RWPE2 (cell line): ENCODE data around the gene CDC25A.
A peak's percentile ranks its signal among the peaks of the same experiment; 100 is the strongest.

ENCODE experiments used
- ATAC-seq: fragments of 200-7000 bp; cut with Tn5 transposase; 3 replicates; pipeline ENCODE4 v1.9.1; 2021; ENCODE audit warnings: low read depth
- DNase-seq: peaks from one replicate; pipeline ENCODE4 v3.0.0-alpha.2; 2020; ENCODE audit warnings: low spot score
- H3K27ac ChIP-seq: fragments of 450-650 bp; 2 replicates; pipeline ENCODE4 v1.5.1; 2017; ENCODE audit warnings: mild to moderate bottlenecking; ENCODE audit not compliant: poor library complexity, severe bottlenecking
- H3K27me3 ChIP-seq: fragments of 250-450 bp; sonication (Bioruptor Pico); 2 replicates; pipeline ENCODE4 v1.5.1; 2021; ENCODE audit warnings: mild to moderate bottlenecking, moderate library complexity; ENCODE audit not compliant: insufficient read depth, poor library complexity, severe bottlenecking
- H3K36me3 ChIP-seq: fragments of 250-450 bp; sonication (Bioruptor Pico); 2 replicates; pipeline ENCODE4 v1.5.1; 2020; ENCODE audit warnings: low read depth, mild to moderate bottlenecking, moderate library complexity
- H3K4me1 ChIP-seq: fragments of 250-450 bp; sonication (Bioruptor Pico); 2 replicates; pipeline ENCODE4 v1.5.1; 2021; ENCODE audit warnings: mild to moderate bottlenecking, moderate library complexity; ENCODE audit not compliant: insufficient read depth, poor library complexity, severe bottlenecking
- H3K4me3 ChIP-seq: fragments of 250-450 bp; sonication (Bioruptor Pico); 2 replicates; pipeline ENCODE4 v1.5.1; 2021; ENCODE audit warnings: mild to moderate bottlenecking, moderate library complexity; ENCODE audit not compliant: severe bottlenecking
- H3K9me3 ChIP-seq: fragments of 250-450 bp; sonication (Bioruptor Pico); 2 replicates; pipeline ENCODE4 v1.5.1; 2021; ENCODE audit warnings: mild to moderate bottlenecking, moderate library complexity; ENCODE audit not compliant: severe bottlenecking
- TF ChIP-seq, protein P1 (sequence below): fragments of 450-650 bp; IDR thresholded peaks from one replicate; pipeline ENCODE4 v1.5.1; 2017; ENCODE audit warnings: mild to moderate bottlenecking, moderate library complexity; ENCODE audit not compliant: poor library complexity, severe bottlenecking

The CDC25A gene

DNA sequence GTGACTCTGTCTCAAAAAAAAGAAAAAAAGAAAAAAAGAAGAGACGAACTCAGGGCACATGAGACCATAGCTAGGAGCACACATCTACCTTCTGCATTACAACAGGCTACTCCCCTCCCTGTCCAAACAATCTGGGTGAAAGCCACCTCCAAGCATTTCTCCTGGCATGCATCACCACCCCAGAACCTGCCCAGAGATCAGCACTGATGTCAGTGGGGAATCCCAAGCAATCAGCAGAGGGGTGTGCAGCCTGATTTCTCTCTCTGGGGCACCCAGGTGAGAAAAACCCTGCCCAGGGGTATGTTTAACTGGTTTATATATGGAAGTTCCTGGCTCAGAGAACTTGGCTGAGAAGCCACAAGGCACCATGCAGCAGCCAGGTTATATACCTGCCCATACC lies 59.4 kb downstream of the CDC25A start:
- H3K4me1 ChIP-seq, result no peaks in the 10 kb centered on the region
- H3K27ac ChIP-seq, result no peak overlapping the region
- TF ChIP-seq, protein P1, sequence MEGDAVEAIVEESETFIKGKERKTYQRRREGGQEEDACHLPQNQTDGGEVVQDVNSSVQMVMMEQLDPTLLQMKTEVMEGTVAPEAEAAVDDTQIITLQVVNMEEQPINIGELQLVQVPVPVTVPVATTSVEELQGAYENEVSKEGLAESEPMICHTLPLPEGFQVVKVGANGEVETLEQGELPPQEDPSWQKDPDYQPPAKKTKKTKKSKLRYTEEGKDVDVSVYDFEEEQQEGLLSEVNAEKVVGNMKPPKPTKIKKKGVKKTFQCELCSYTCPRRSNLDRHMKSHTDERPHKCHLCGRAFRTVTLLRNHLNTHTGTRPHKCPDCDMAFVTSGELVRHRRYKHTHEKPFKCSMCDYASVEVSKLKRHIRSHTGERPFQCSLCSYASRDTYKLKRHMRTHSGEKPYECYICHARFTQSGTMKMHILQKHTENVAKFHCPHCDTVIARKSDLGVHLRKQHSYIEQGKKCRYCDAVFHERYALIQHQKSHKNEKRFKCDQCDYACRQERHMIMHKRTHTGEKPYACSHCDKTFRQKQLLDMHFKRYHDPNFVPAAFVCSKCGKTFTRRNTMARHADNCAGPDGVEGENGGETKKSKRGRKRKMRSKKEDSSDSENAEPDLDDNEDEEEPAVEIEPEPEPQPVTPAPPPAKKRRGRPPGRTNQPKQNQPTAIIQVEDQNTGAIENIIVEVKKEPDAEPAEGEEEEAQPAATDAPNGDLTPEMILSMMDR, result no peak
- H3K36me3 ChIP-seq, result no peaks in the 10 kb centered on the region
- no peaks in the 10 kb centered on the region for H3K27me3 ChIP-seq
- ATAC-seq (0 out of 3 replicates have a peak, but pooled peaks have one; percentile 26), DNase-seq (no peak)
- H3K4me3 ChIP-seq, result no peak overlapping the region
- H3K9me3 ChIP-seq, result no peaks in the 10 kb centered on the region

DNA sequence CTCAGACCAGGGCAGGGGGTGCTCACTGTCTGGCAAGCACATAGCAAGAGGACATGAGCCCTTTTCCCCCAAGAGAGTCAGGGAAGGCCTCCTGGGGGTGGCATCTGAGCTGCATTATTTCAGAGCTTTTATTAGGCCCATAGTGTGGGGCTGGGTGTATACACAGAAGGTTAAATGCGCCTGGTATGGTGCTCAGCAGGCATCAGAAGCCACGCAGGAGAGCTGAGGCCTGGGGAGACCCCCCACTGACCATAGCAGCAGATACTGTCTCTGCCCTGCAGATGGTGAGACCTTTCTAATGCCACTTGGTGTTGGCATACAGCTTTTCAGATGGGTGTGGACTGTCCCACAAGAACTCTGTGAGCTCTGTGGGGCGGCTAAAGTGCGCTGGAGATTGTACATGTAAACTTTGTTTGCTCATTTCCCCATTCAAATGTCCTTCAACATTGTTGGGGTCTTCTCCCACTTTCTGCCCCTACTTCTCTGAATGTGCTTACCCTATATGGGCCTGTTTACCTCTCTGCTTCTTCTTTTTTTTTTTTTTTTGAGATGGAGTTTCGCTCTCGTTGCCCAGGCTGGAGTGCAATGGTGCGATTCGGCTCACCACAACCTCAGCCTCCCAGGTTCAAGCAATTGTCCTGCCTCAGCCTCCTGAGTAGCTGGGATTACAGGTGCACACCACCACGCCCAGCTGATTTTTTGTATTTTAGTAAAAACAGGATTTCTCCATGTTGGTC lies 62.2 kb downstream of the CDC25A start:
- TF ChIP-seq, protein P1, result no peak
- Histone ChIP-seq H3K4me3 (no peak overlapping the region), H3K36me3 (no peaks in the 10 kb centered on the region), H3K27me3 (no peaks in the 10 kb centered on the region), H3K4me1 (no peaks in the 10 kb centered on the region), H3K27ac (no peak overlapping the region), H3K9me3 (no peaks in the 10 kb centered on the region)
- no peak for DNase-seq
- no peak for ATAC-seq

DNA sequence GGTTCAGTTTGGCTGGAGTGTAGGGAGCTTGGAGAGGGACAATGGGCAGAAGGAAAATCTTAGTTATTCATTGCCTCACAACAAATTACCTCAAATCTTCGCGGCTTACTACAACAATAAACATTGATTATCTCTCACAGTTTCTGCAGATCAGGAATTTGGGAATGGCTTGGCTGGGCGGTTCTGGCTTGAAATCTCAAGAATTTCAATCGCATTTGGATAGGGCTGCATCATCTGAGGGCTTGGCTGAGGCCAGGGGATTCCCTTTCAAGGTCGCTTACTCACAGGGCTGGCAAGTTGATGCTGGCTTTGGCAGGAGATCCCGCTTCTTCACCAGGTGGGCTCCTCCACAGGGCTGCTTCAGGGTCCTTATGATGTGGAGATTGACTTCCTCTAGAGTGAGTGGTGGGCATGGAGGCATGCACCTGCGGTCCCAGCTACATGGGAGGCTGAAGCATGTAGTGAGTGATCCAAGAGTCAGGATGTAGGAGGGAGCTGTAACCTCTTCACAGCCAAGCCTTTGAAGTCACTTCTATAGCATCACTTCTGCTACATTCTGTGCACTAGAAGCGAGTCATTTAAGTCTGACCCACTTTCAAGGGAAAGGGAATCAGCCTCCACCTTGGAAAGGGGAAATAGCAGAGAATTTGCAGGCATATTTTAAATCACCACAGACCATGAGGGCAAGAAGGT lies 63.1 kb downstream of the CDC25A start:
- Histone ChIP-seq H3K27me3 (no peaks in the 10 kb centered on the region), H3K9me3 (no peaks in the 10 kb centered on the region), H3K4me3 (no peak overlapping the region), H3K27ac (no peak overlapping the region), H3K36me3 (no peaks in the 10 kb centered on the region), H3K4me1 (no peaks in the 10 kb centered on the region)
- TF ChIP-seq, protein P1, result no peak
- no peak for DNase-seq
- peak; percentile 77 for ATAC-seq

DNA sequence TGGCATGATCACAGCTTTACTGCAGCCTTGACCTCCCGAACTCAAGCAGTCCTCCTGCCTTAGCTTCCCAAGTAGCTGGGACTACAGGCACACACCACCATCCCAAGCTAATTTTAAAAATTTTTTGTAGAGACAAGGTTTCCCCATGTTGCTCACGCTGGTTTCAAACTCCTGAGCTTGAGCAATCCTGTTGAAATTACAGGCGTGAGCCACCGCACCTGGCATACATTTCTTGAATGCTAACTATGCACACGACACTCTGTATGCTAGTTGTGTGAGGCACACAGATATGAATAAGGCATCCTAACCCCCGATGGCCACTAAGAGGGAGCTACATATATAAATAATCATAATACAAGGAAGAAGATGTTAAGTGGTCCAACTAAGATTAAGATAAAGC lies 64.9 kb downstream of the CDC25A start:
- Histone ChIP-seq H3K27ac (no peak overlapping the region), H3K36me3 (no peaks in the 10 kb centered on the region)

More for the DNA sequence above, 64.9 kb downstream of the CDC25A start:
- Histone ChIP-seq H3K4me1 (no peaks in the 10 kb centered on the region), H3K27me3 (no peaks in the 10 kb centered on the region), H3K4me3 (no peak overlapping the region), H3K9me3 (no peaks in the 10 kb centered on the region)
- DNase-seq (no peak), ATAC-seq (no peak)
- TF ChIP-seq, protein P1, result no peak
